Endothelial cell of umbilical vein (primary cell): ENCODE data around the gene TRIP10. TPM values are rescaled to one million over a fixed set of nuclear protein-coding genes. Genes with fewer than 3 reads are reported as not detected.

Experiments
- BruUV-seq: library from RNA; stranded (reverse); fragments of 400-500 nt; replicated peaks from 2 replicates; lab custom pipeline; 2021; lab: Mats Ljungman, UMichigan
- CTCF ChIA-PET: fragments of 300-600, 350-600 bp; sonication (Branson Sonifier 250); formaldehyde crosslinking; loops from one replicate; lab custom pipeline; 2021; ENCODE audit warnings: antibody characterized with exemption, inconsistent platforms; lab: Charles Lee
- POLR2A ChIA-PET: fragments of 300-600, 350-600 bp; sonication (Branson Sonifier 250); formaldehyde crosslinking; loops from one replicate; lab custom pipeline; 2021; ENCODE audit warnings: antibody characterized with exemption, inconsistent platforms; lab: Charles Lee
- DNase-seq: peaks from one replicate; pipeline ENCODE4 v3.0.0-alpha.2; 2011; ENCODE audit warnings: low read depth, low spot score
- FAIRE-seq: peaks from 2 replicates; lab custom pipeline; 2011; peaks lifted over from hg19 to GRCh38; lab: Jason Lieb, UNC
- H2AFZ ChIP-seq: 2 replicates; pipeline ENCODE4 v1.6.0; 2012; ENCODE audit warnings: low read depth, low read length, control low read depth, inconsistent platforms
- H3K27ac ChIP-seq: 2 replicates; pipeline ENCODE4 v1.5.1; 2011; ENCODE audit warnings: low read depth, mild to moderate bottlenecking, control low read depth, low read length, moderate library complexity; ENCODE audit not compliant: insufficient read depth
- H3K27me3 ChIP-seq, 2 experiments: 2 replicates each; pipeline versions ENCODE4 v1.6.0 to v1.6.1; 2011; ENCODE audit warnings: low read length in 2 of 2, mixed read lengths in 1 of 2; ENCODE audit not compliant: control insufficient read depth in 2 of 2, insufficient read depth in 2 of 2
- H3K36me3 ChIP-seq, 2 experiments: 2 replicates in 1 of 2; 3 replicates in 1 of 2; pipeline ENCODE4 v1.5.1; 2011; ENCODE audit warnings: low read length in 2 of 2, mild to moderate bottlenecking in 1 of 2, moderate library complexity in 1 of 2; ENCODE audit not compliant: control insufficient read depth in 2 of 2, insufficient read depth in 2 of 2; ENCODE audit errors: extremely low read depth in 1 of 2
- H3K4me1 ChIP-seq: 3 replicates; pipeline ENCODE4 v1.5.1; 2011; ENCODE audit warnings: mild to moderate bottlenecking, low read length; ENCODE audit not compliant: control insufficient read depth, insufficient read depth; ENCODE audit errors: extremely low read depth
- H3K4me2 ChIP-seq: 2 replicates; pipeline ENCODE4 v1.6.1; 2011; ENCODE audit warnings: low read length, control low read depth, mixed read lengths; ENCODE audit not compliant: insufficient read depth
- H3K4me3 ChIP-seq, 3 experiments: fragments of 200-600 bp in 1 of 3; sonication (generic), shearing (Covaris generic) in 1 of 3; replicated peaks in 1 of 3; 2 replicates each; pipeline ENCODE4 v1.5.1; 2011 to 2016; ENCODE audit warnings: control low read depth in 3 of 3, low read length in 3 of 3, mild to moderate bottlenecking in 2 of 3, inconsistent platforms in 1 of 3, low read depth in 1 of 3, moderate library complexity in 1 of 3; ENCODE audit not compliant: insufficient read depth in 1 of 3
- H3K79me2 ChIP-seq: 2 replicates; pipeline ENCODE4 v1.6.0; 2012; ENCODE audit warnings: low read length, inconsistent platforms; ENCODE audit not compliant: control insufficient read depth, insufficient read depth
- H3K9ac ChIP-seq: replicated peaks from 2 replicates; pipeline ENCODE3; 2011; ENCODE audit warnings: low read length, control low read depth; ENCODE audit not compliant: insufficient read depth; ENCODE audit errors: extremely low read depth
- H3K9me1 ChIP-seq: replicated peaks from 3 replicates; pipeline ENCODE4 v1.6.0; 2011; ENCODE audit warnings: mild to moderate bottlenecking, low read length; ENCODE audit not compliant: control insufficient read depth, insufficient read depth; ENCODE audit errors: extremely low read depth
- H3K9me3 ChIP-seq: replicated peaks from 2 replicates; pipeline ENCODE4 v1.5.1; 2012; ENCODE audit warnings: low read length, inconsistent platforms; ENCODE audit not compliant: control insufficient read depth, insufficient read depth
- H4K20me1 ChIP-seq: replicated peaks from 2 replicates; pipeline ENCODE3; 2011; ENCODE audit warnings: mild to moderate bottlenecking, low read length; ENCODE audit not compliant: control insufficient read depth, insufficient read depth; ENCODE audit errors: extremely low read depth
- CTCF ChIP-seq, 2 donors: IDR thresholded peaks; 1 replicate in 1 of 2; 2 replicates in 1 of 2; pipeline ENCODE4 v1.5.1; 2011; ENCODE audit warnings: low read length in 2 of 2, mild to moderate bottlenecking in 2 of 2, moderate library complexity in 2 of 2, control low read depth in 1 of 2, inconsistent platforms in 1 of 2, low read depth in 1 of 2; ENCODE audit not compliant: insufficient read depth in 1 of 2; ENCODE audit errors: extremely low read depth in 1 of 2
- EZH2 ChIP-seq: IDR thresholded peaks from 2 replicates; pipeline ENCODE4 v1.6.1; 2012; ENCODE audit warnings: borderline replicate concordance, low read depth, mild to moderate bottlenecking, moderate library complexity, low read length, inconsistent platforms; ENCODE audit not compliant: severe bottlenecking
- FOS ChIP-seq: IDR thresholded peaks from 2 replicates; pipeline ENCODE4 v1.6.1; 2011; ENCODE audit warnings: mild to moderate bottlenecking, low read length, moderate library complexity, borderline replicate concordance; ENCODE audit not compliant: insufficient read depth
- GATA2 ChIP-seq: IDR thresholded peaks from 2 replicates; pipeline ENCODE4 v1.7.0; 2011; ENCODE audit warnings: low read depth, mild to moderate bottlenecking, moderate library complexity, mixed read lengths, low read length; ENCODE audit not compliant: insufficient read length, insufficient read depth
- JUN ChIP-seq: IDR thresholded peaks from 2 replicates; pipeline ENCODE4 v1.6.1; 2011; ENCODE audit warnings: borderline replicate concordance, low read depth; ENCODE audit not compliant: insufficient read length, insufficient read depth
- MAX ChIP-seq: IDR thresholded peaks from 2 replicates; pipeline ENCODE4 v1.6.1; 2011; ENCODE audit not compliant: insufficient read depth, insufficient read length
- MYC ChIP-seq: IDR thresholded peaks from one replicate; pipeline ENCODE4 v1.6.1; 2011; ENCODE audit warnings: mild to moderate bottlenecking, low read depth, low read length
- POLR2AphosphoS5 ChIP-seq: IDR thresholded peaks from 2 replicates; pipeline ENCODE4 v1.6.1; 2012; ENCODE audit warnings: low read depth, mild to moderate bottlenecking, control low read depth, low read length, moderate library complexity; ENCODE audit not compliant: insufficient read depth
- dilution Hi-C: fragments of 300-500 bp; cut with MboI; formaldehyde crosslinking; loops from one replicate; pipeline ENCODE4 v1.15.0; 2019; ENCODE audit warnings: low sequenced_read_pairs; ENCODE audit not compliant: extremely low pct_ligation_motif_present
- intact Hi-C: fragments of 100-400 bp; cut with micrococcal nuclease; formaldehyde crosslinking; loops from one replicate; pipeline ENCODE4 v1.10.0; 2022
- polyA plus RNA-seq, 4 experiments: library from polyadenylated mRNA; depleted of rRNA in 3 of 4; stranded (reverse) in 3 of 4; unstranded in 1 of 4; fragments of >200 nt; gene quantifications; 2 replicates each; pipeline versions ENCODE4 v1.2.1 to v1.2.3, GENCODE V29; 2011 to 2012; ENCODE audit warnings: missing spikeins in 1 of 4
- total RNA-seq: library from RNA; stranded (reverse); gene quantifications from 2 replicates; pipeline ENCODE4 v1.2.3, GENCODE V29; 2021

Gene TRIP10
- total and polyA plus RNA-seq, 2 donors (not counting 3 experiments of a cell fraction or from before 2014, with no cell fraction given) = 28.4 to 69.3 TPM

- dilution Hi-C loops (no loop called here), intact Hi-C loops (no loop called here)
- CTCF ChIA-PET = no interaction called here
- no peak for FAIRE-seq
- H2AFZ ChIP-seq = no peak overlapping the region
- H4K20me1 ChIP-seq = no peaks in the 10 kb centered on the region
- no peaks in the 10 kb centered on the region for H3K9me3 ChIP-seq
- no peak for TF ChIP-seq EZH2
- no peak for TF ChIP-seq FOS
- TF ChIP-seq JUN = no peak
- no peak for TF ChIP-seq MAX
- TF ChIP-seq CTCF (IDR thresholded peaks at IDR 0.05; ENCODE audit: extremely low read depth in 1 of 2, insufficient read depth in 1 of 2, low read depth in 1 of 2, low read length in 2 of 2) = no peak
- no peak for TF ChIP-seq GATA2
- no peak for TF ChIP-seq MYC
- no peak for TF ChIP-seq POLR2AphosphoS5
- no TSS peak for BruUV-seq
- H3K27me3 ChIP-seq = peaks cover 2 to 5% of the 10 kb centered on the region in 2 experiments
- DNase-seq = no peak
- H3K9ac ChIP-seq = no peak overlapping the region
- no peak overlapping the region for H3K4me2 ChIP-seq
- H3K36me3 ChIP-seq = no peaks in the 10 kb centered on the region
- no peak overlapping the region for H3K27ac ChIP-seq
- H3K9me1 ChIP-seq = no peaks in the 10 kb centered on the region
- H3K4me3 ChIP-seq = no peak overlapping the region
- POLR2A ChIA-PET = no interaction called here
- H3K4me1 ChIP-seq = no peaks in the 10 kb centered on the region
- H3K79me2 ChIP-seq = no peaks in the 10 kb centered on the region
Measured at GRCh38 chr19:6712692-6713670, 26.5 kb upstream of the TRIP10 start.
